Smooth muscle cell (in vitro differentiated cells): ENCODE data around the gene USP3. TPM values are rescaled to one million over a fixed set of nuclear protein-coding genes. Genes with fewer than 3 reads are reported as not detected.

ENCODE experiments used
- DNase-seq: peaks from one replicate; lab custom pipeline; 2025; ENCODE audit not compliant: unreplicated experiment; lab: John Stamatoyannopoulos, UW
- H2AFZ ChIP-seq: fragments of 200-600 bp; sonication (generic); 2 replicates; pipeline ENCODE4 v1.6.0; 2016; ENCODE audit warnings: antibody characterized with exemption, low read depth, mild to moderate bottlenecking
- H3F3A ChIP-seq: fragments of 200-600 bp; sonication (generic); 2 replicates; pipeline ENCODE4 v1.6.0; 2017; ENCODE audit warnings: antibody characterized with exemption, low read depth
- H3K27ac ChIP-seq: fragments of 200-600 bp; sonication (generic); 2 replicates; pipeline ENCODE4 v1.5.1; 2016; ENCODE audit warnings: low read depth, mild to moderate bottlenecking
- H3K27me3 ChIP-seq: fragments of 200-600 bp; sonication (generic); 2 replicates; pipeline ENCODE4 v1.6.1; 2016; ENCODE audit warnings: low read depth, mild to moderate bottlenecking
- H3K36me3 ChIP-seq: fragments of 200-600 bp; sonication (generic); 2 replicates; pipeline ENCODE4 v1.5.1; 2016; ENCODE audit warnings: low read depth
- H3K4me1 ChIP-seq: fragments of 200-600 bp; sonication (generic); 2 replicates; pipeline ENCODE4 v1.5.1; 2016; ENCODE audit warnings: low read depth
- H3K4me2 ChIP-seq: fragments of 200-600 bp; sonication (generic); 2 replicates; pipeline ENCODE4 v1.6.0; 2016; ENCODE audit warnings: mild to moderate bottlenecking
- H3K4me3 ChIP-seq: fragments of 200-600 bp; sonication (generic); 2 replicates; pipeline ENCODE4 v1.5.1; 2016; ENCODE audit warnings: mild to moderate bottlenecking
- H3K79me2 ChIP-seq: fragments of 200-600 bp; sonication (generic); 2 replicates; pipeline ENCODE4 v1.6.0; 2016; ENCODE audit warnings: low read depth, mild to moderate bottlenecking
- H3K9ac ChIP-seq: fragments of 200-600 bp; sonication (generic); 2 replicates; pipeline ENCODE4 v1.6.0; 2016; ENCODE audit warnings: low read depth
- H3K9me3 ChIP-seq: fragments of 200-600 bp; sonication (generic); replicated peaks from 2 replicates; pipeline ENCODE4 v1.5.1; 2016; ENCODE audit warnings: low read depth
- H4K20me1 ChIP-seq: fragments of 200-600 bp; sonication (generic); 2 replicates; pipeline ENCODE4 v1.6.0; 2016; ENCODE audit warnings: low read depth
- WGBS: methylation state at CpG from one replicate; pipeline ENCODE4 v1.1.7; 2016; ENCODE audit warnings: low lambda C conversion rate; 5-methylcytosine and 5-hydroxymethylcytosine counted together
- polyA plus RNA-seq: library from polyadenylated mRNA; unstranded; fragments of >200 nt; fragmentation: Nextera tagmentation; extraction: Ambion mirVana; gene quantifications from 2 replicates; pipeline ENCODE4 v1.2.1, GENCODE V29; 2016
- total RNA-seq: library from RNA; depleted of rRNA; stranded (reverse); fragments of >200 nt; gene quantifications from 2 replicates; pipeline ENCODE4 v1.2.3, GENCODE V29; 2014
- TF ChIP-seq, protein P1 (sequence below): fragments of 200-600 bp; sonication (generic); IDR thresholded peaks from 2 replicates; pipeline ENCODE4 v1.5.1; 2017; ENCODE audit warnings: borderline replicate concordance, mild to moderate bottlenecking, antibody characterized with exemption; ENCODE audit not compliant: insufficient read depth, poor library complexity, severe bottlenecking

Gene USP3
- total and polyA plus RNA-seq, 2 experiments from 2014 or later, result 17.1 to 26.2 TPM

DNA sequence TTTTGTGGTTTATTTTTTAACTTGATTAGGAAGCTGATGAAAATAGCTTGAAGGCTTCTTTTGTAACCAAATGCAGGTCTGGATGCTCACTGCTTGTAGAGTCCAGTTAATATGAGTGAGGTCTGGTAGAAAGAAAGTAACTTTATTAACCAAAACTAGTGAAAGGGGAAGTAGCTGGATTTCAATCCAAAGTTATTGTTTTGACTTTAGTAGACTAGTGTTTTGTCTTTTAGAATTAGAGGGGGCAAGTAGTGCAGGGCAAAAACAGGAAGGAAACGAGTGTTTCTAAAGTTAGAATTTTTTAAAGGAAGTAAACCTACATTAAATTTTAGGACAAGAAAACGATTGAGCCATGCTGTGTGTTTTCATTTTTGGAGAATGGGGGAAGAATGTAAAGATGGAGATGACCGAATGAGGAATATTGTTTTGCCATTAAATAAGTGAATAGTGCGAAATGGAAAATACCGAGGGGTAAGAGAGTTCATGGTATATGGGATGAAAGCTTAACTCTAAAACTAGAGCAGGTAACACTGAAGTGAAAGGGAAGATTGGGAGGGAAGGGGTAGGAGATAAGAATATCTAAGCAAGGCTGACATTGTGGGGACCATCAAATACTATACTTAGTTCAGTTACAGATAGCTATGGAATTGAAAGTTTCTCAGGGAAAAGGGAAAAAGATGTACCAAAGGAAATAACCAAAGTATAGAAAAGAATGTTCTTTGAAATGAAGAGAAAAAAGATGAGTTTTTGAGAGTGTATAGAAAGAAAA lies 40.0 kb downstream of the USP3 start:
- Histone ChIP-seq H4K20me1 (peaks cover 24% of the 10 kb centered on the region), H3K79me2 (peaks cover 5% of the 10 kb centered on the region), H2AFZ (no peak overlapping the region), H3K27me3 (no peaks in the 10 kb centered on the region), H3K9ac (no peak overlapping the region), H3K4me1 (no peaks in the 10 kb centered on the region), H3K27ac (no peak overlapping the region), H3K4me2 (no peak overlapping the region), H3F3A (no peaks in the 10 kb centered on the region), H3K36me3 (no peaks in the 10 kb centered on the region), H3K9me3 (no peaks in the 10 kb centered on the region), H3K4me3 (no peak overlapping the region)
- TF ChIP-seq, protein P1, sequence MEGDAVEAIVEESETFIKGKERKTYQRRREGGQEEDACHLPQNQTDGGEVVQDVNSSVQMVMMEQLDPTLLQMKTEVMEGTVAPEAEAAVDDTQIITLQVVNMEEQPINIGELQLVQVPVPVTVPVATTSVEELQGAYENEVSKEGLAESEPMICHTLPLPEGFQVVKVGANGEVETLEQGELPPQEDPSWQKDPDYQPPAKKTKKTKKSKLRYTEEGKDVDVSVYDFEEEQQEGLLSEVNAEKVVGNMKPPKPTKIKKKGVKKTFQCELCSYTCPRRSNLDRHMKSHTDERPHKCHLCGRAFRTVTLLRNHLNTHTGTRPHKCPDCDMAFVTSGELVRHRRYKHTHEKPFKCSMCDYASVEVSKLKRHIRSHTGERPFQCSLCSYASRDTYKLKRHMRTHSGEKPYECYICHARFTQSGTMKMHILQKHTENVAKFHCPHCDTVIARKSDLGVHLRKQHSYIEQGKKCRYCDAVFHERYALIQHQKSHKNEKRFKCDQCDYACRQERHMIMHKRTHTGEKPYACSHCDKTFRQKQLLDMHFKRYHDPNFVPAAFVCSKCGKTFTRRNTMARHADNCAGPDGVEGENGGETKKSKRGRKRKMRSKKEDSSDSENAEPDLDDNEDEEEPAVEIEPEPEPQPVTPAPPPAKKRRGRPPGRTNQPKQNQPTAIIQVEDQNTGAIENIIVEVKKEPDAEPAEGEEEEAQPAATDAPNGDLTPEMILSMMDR, result no peak
- no peak for DNase-seq
- WGBS, result 97% methylated on average over 5 of the region's 5 CpGs

DNA sequence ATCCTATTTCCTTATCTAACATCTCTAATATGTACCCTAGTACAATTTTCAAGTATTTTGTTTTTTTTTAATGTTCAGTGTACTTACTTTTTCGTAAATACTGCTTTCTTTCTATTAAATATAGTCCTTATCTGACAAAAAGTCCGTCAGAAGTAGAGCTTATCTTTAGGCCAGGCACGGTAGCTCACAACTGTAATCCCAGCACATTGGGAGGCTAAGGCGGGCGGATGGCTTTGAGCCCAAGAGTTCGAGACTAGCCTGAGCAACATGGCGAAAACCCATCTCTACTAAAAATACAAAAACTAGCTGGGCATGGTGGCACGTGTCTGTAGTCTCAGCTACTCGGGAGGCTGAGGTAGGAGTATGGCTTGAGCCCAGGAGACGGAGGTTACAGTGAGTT lies 41.1 kb downstream of the USP3 start:
- Histone ChIP-seq H4K20me1 (peaks cover 14% of the 10 kb centered on the region), H3K27ac (no peak overlapping the region), H3K4me3 (no peak overlapping the region), H3K36me3 (no peaks in the 10 kb centered on the region), H3K9ac (no peak overlapping the region), H3F3A (no peaks in the 10 kb centered on the region), H3K9me3 (no peaks in the 10 kb centered on the region), H3K27me3 (no peaks in the 10 kb centered on the region), H3K4me2 (no peak overlapping the region), H3K4me1 (no peaks in the 10 kb centered on the region), H2AFZ (no peak overlapping the region), H3K79me2 (peaks cover 5% of the 10 kb centered on the region)
- 91% methylated on average over 10 of the region's 10 CpGs for WGBS
- TF ChIP-seq, protein P1, result no peak
- no peak for DNase-seq

DNA sequence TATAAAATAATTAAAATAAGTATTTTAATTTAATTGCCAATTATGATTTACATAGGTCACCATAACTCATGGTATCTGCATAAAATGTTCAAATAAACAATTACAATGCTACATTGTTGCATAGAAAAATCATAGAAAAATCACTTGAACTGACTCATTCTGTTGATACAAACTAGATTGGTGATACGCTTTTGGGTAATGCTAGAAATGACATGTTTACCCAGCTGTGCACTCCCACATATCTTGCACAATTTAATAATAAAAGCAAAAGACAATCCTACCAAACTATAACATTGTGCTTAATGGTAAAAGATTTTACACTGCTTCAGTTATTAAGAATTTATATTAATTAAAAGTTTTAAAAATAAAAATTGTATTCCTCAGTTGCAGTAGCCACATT lies 47.0 kb downstream of the USP3 start:
- Histone ChIP-seq H3K9ac (no peak overlapping the region), H3K36me3 (no peaks in the 10 kb centered on the region), H3F3A (peaks cover 4% of the 10 kb centered on the region), H3K27me3 (no peaks in the 10 kb centered on the region), H3K4me1 (peaks cover 36% of the 10 kb centered on the region), H3K4me3 (no peak overlapping the region), H2AFZ (no peak overlapping the region), H3K79me2 (peaks cover 6% of the 10 kb centered on the region), H3K9me3 (no peaks in the 10 kb centered on the region), H3K4me2 (peak overlapping the region; percentile 84), H4K20me1 (peaks cover 11% of the 10 kb centered on the region), H3K27ac (peak overlapping the region; percentile 98)
- TF ChIP-seq, protein P1, result no peak
- no peak for DNase-seq
- 35% methylated on average over 1 of the region's 1 CpG for WGBS

DNA sequence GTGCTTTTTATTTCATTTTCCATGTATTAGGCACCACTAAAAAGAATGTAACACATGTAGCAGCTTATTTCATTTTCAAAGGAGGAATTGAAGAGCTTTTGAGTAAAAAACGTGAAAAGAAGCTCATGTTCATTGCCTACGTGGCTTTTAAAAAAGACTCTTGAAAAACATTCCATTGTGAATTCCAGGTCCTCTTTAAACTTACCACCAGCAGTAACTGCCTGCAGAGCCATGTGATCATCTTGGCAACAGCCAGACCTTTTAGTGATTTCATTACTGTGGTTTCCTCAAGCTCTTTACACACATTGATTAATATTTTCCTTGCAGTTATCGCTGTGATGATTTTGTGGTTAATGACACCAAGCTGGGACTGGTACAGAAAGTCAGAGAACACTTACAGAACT lies 49.0 kb downstream of the USP3 start:
- H3K36me3 ChIP-seq, result no peaks in the 10 kb centered on the region
- peak overlapping the region; percentile 98 for H3K27ac ChIP-seq
- peak overlapping the region; percentile 34 for H3K4me3 ChIP-seq
- H3F3A ChIP-seq, result peaks cover 4% of the 10 kb centered on the region
- H2AFZ ChIP-seq, result peak overlapping the region; percentile 72
- TF ChIP-seq, protein P1, result no peak
- peaks cover 11% of the 10 kb centered on the region for H4K20me1 ChIP-seq
- H3K4me1 ChIP-seq, result peaks cover 36% of the 10 kb centered on the region
- H3K27me3 ChIP-seq, result no peaks in the 10 kb centered on the region
- H3K79me2 ChIP-seq, result peaks cover 6% of the 10 kb centered on the region
- under 1% methylated on average over 3 of the region's 3 CpGs for WGBS
- no peak for DNase-seq
- H3K9me3 ChIP-seq, result no peaks in the 10 kb centered on the region
- peak overlapping the region; percentile 84 for H3K4me2 ChIP-seq
- H3K9ac ChIP-seq, result peak overlapping the region; percentile 95
